CD4-positive, alpha-beta T cell (primary cell): Measurements from ENCODE around the gene SPTBN1. TPM values are rescaled to one million over a fixed set of nuclear protein-coding genes. Genes with fewer than 3 reads are reported as not detected.

Experiments used
- ATAC-seq: fragments of 200-7000 bp; cut with Tn5 transposase; one replicate; pipeline ENCODE4 v1.10.0; 2022; ENCODE audit warnings: mild to moderate bottlenecking; ENCODE audit not compliant: poor library complexity
- CTCF ChIA-PET: fragments of 350-600 bp; sonication (Branson Sonifier 250); formaldehyde crosslinking; loops from one replicate; lab custom pipeline; 2021; ENCODE audit warnings: antibody characterized with exemption, inconsistent platforms; lab: Charles Lee
- POLR2A ChIA-PET: fragments of 350-600 bp; sonication (Branson Sonifier 250); formaldehyde crosslinking; loops from one replicate; lab custom pipeline; 2021; ENCODE audit warnings: antibody characterized with exemption, inconsistent platforms; lab: Charles Lee
- DNase-seq, 14 experiments: peaks; one replicate each; pipeline ENCODE4 v3.0.0-alpha.2; 2013 to 2020; ENCODE audit warnings: mixed read lengths in 2 of 14
- H3K27ac ChIP-seq, 2 donors: one replicate each; pipeline versions ENCODE4 v1.5.1 to v1.7.0; 2013; ENCODE audit warnings: low read length in 2 of 2, low read depth in 1 of 2, mild to moderate bottlenecking in 1 of 2
- H3K27me3 ChIP-seq, 2 experiments: 1 replicate in 1 of 2; 2 replicates in 1 of 2; pipeline versions ENCODE4 v1.6.1 to v1.7.0; 2013; ENCODE audit warnings: low read length in 2 of 2, control low read depth in 1 of 2, mild to moderate bottlenecking in 1 of 2, moderate library complexity in 1 of 2; ENCODE audit not compliant: insufficient read depth in 2 of 2, control insufficient read depth in 1 of 2
- H3K36me3 ChIP-seq: one replicate; pipeline ENCODE4 v1.6.1; 2013; ENCODE audit warnings: low read length, control low read depth; ENCODE audit not compliant: insufficient read depth
- H3K4me1 ChIP-seq: one replicate; pipeline ENCODE4 v1.6.1; 2013; ENCODE audit warnings: low read length, control low read depth; ENCODE audit not compliant: insufficient read depth
- H3K4me3 ChIP-seq: one replicate; pipeline ENCODE4 v1.5.1; 2013; ENCODE audit warnings: mild to moderate bottlenecking, low read length, moderate library complexity
- H3K9me3 ChIP-seq, 2 experiments: 1 replicate in 1 of 2; 2 replicates in 1 of 2; pipeline versions ENCODE4 v1.6.1 to v1.7.0; 2013; ENCODE audit warnings: low read length in 2 of 2, mild to moderate bottlenecking in 2 of 2, control low read depth in 1 of 2, moderate library complexity in 1 of 2; ENCODE audit not compliant: control insufficient read depth in 1 of 2, insufficient read depth in 1 of 2
- H3K27ac Mint-ChIP-seq: one replicate; pipeline ENCODE4 v1.8.0; 2020; ENCODE audit warnings: mixed read lengths
- H3K27me3 Mint-ChIP-seq: one replicate; pipeline ENCODE4 v1.8.0; 2021; ENCODE audit warnings: mixed read lengths
- H3K36me3 Mint-ChIP-seq: one replicate; pipeline ENCODE4 v1.8.0; 2021; ENCODE audit warnings: low read depth, mixed read lengths
- H3K4me1 Mint-ChIP-seq: one replicate; pipeline ENCODE4 v1.8.0; 2021; ENCODE audit warnings: low read depth, mixed read lengths
- H3K4me3 Mint-ChIP-seq: one replicate; pipeline ENCODE4 v1.8.0; 2020; ENCODE audit warnings: mild to moderate bottlenecking, mixed read lengths
- H3K9me3 Mint-ChIP-seq: one replicate; pipeline ENCODE4 v1.8.0; 2020; ENCODE audit warnings: mixed read lengths
- CTCF ChIP-seq: fragments of 200-600 bp; IDR thresholded peaks from one replicate; pipeline ENCODE4 v1.8.0; 2022; ENCODE audit warnings: antibody characterized with exemption, mild to moderate bottlenecking
- intact Hi-C, 2 experiments: fragments of 100-400 bp; cut with DNase I in 1 of 2; cut with micrococcal nuclease in 1 of 2; formaldehyde crosslinking; loops; one replicate each; pipeline versions ENCODE4 v1.15.1 to v1.9.0; 2023 to 2025; cut with DNase I, micrococcal nuclease
- total RNA-seq, 174 experiments: library from RNA in 2 of 174; stranded (reverse) in 2 of 174; gene quantifications; one replicate each; pipeline ENCODE4 v1.2.3 and lab custom pipeline; 2021 to 2026

SPTBN1 gene
- total RNA-seq, 2 experiments from 2014 or later, result 156 to 166 TPM

DNA sequence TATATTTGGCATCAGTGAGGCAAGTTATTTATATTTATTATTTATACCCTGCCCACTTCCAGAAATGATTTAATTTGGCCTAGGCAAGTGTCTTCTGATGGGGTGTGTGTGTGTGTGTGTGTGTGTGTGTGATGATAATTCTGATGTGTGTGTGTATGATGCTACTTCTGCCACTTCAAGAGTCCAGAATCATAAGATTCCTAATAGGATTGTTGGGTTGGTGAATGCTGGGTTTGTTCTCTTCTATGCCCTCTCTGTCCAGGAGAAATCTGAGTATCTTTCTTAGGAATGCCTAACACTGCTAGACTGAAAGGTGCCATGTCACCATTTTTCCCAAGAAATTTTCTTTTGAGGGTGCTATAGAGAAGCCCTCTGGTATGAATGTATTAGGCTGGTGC, 122.5 kb downstream of the SPTBN1 start:
- TF ChIP-seq CTCF, result no peak
- Histone ChIP-seq H3K4me1 (peaks cover 95% of the 10 kb centered on the region), H3K4me3 (no peak overlapping the region), H3K36me3 (no peaks in the 10 kb centered on the region), H3K27me3 (no peaks in the 10 kb centered on the region), H3K9me3 (no peaks in the 10 kb centered on the region), H3K27ac (peak overlapping the region; percentile 75 to 89)
- H3K27ac Mint-ChIP-seq, result peak overlapping the region; percentile 96
- ChIA-PET CTCF (interaction anchor here (2.0 to 4.6 kb wide), 2 partner anchors 11 to 20 kb away, joined by 7 to 25 read pairs; no protein-coding TSS in a partner anchor), POLR2A (interaction anchor here (0.9 to 4.5 kb wide), 2 partner anchors 11 to 18 kb away, joined by 4 to 51 read pairs; no protein-coding TSS in a partner anchor)
- peaks cover 17% of the 10 kb centered on the region for H3K36me3 Mint-ChIP-seq
- H3K4me1 Mint-ChIP-seq, result peaks cover 98% of the 10 kb centered on the region
- DNase-seq (no peak), ATAC-seq (no peak)
- H3K4me3 Mint-ChIP-seq, result no peak overlapping the region
- intact Hi-C loops, result loop anchor here in 1 of 2 experiments (10.0 kb wide), 1 partner anchor 1036 kb away; the partner anchor contains the start of gene PPP4R3B
- no peaks in the 10 kb centered on the region for H3K9me3 Mint-ChIP-seq
- no peaks in the 10 kb centered on the region for H3K27me3 Mint-ChIP-seq

GRCh38 chr2:54579061-54579681, 123.0 kb downstream of the SPTBN1 start:
- ChIA-PET POLR2A (interaction anchor here (0.8 to 4.5 kb wide), 4 partner anchors 7 to 19 kb away, joined by 3 to 51 read pairs (median 4); no protein-coding TSS in a partner anchor), CTCF (interaction anchor here (2.0 to 4.6 kb wide), 2 partner anchors 10 to 21 kb away, joined by 7 to 25 read pairs; no protein-coding TSS in a partner anchor)
- H3K9me3 Mint-ChIP-seq, result no peaks in the 10 kb centered on the region
- no peaks in the 10 kb centered on the region for H3K27me3 Mint-ChIP-seq
- peaks cover 98% of the 10 kb centered on the region for H3K4me1 Mint-ChIP-seq
- H3K4me1 ChIP-seq, result peaks cover 90% of the 10 kb centered on the region
- H3K4me3 ChIP-seq, result no peak overlapping the region
- DNase-seq (no peak), ATAC-seq (no peak)
- peak overlapping the region; percentile 75 to 89 for H3K27ac ChIP-seq
- peaks cover 17% of the 10 kb centered on the region for H3K36me3 Mint-ChIP-seq
- intact Hi-C loops, result loop anchor here in 1 of 2 experiments (10.0 kb wide), 1 partner anchor 1036 kb away; the partner anchor contains the start of gene PPP4R3B
- no peaks in the 10 kb centered on the region for H3K9me3 ChIP-seq
- no peaks in the 10 kb centered on the region for H3K27me3 ChIP-seq
- peak overlapping the region; percentile 70 for H3K4me3 Mint-ChIP-seq
- H3K27ac Mint-ChIP-seq, result peak overlapping the region; percentile 96
- TF ChIP-seq CTCF, result no peak
- no peaks in the 10 kb centered on the region for H3K36me3 ChIP-seq

DNA sequence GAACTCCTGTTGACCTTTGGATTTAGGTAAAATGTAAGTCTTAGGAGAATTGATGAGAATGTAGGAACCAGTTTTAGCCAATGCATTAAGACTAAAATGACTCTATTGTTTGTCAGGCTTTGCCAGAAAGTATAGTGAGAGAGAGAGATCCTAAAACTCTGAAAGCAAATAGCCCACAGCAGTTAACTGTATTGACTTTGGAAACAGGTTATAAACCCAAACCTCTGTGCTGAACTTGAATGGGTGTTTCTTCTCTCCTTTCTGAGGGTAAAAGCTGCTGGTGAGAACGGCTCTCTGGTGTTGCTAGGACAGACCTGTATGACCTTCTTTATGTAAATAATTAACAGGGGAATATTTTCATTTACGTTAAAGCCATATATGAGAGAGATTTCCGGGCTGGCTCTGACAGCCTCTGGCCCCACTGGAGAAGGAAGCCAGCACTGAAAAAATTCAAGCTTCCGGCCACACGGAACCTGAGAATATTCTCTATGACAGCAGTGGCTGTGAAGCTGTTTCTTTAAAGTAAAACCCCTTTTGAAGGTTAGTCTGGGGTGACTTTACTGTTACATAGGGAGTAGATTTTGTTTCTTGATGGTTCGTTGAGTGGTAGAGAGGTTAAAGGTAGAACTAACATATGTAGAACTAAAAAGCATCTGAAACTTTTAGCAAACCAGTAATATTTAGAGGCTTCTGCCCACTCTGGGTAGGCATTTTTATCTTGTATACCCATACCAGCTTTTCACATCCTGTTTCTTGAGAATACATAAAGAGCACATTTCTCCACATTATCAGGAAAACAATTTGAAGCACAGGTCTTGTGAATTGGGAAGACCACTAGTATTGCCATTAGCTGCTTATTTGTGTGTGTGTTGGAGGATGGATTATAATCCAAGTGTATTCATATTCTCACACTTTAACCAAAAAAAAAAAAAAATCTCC, 123.8 kb downstream of the SPTBN1 start:
- peaks cover 14% of the 10 kb centered on the region for H3K36me3 Mint-ChIP-seq
- ChIA-PET POLR2A (interaction anchor here (0.8 to 4.5 kb wide), 8 partner anchors 8 to 57 kb away, joined by 3 to 51 read pairs (median 4); no protein-coding TSS in a partner anchor), CTCF (interaction anchor here (0.9 to 4.6 kb wide), 6 partner anchors 9 to 86 kb away, joined by 3 to 25 read pairs (median 4); no protein-coding TSS in a partner anchor)
- no peak for TF ChIP-seq CTCF
- H3K4me1 Mint-ChIP-seq, result peaks cover 98% of the 10 kb centered on the region
- Histone ChIP-seq H3K4me3 (peak overlapping the region; percentile 8), H3K27ac (peak overlapping the region; percentile 75 to 89), H3K27me3 (no peaks in the 10 kb centered on the region), H3K4me1 (peaks cover 87% of the 10 kb centered on the region), H3K36me3 (no peaks in the 10 kb centered on the region), H3K9me3 (no peaks in the 10 kb centered on the region)
- no peaks in the 10 kb centered on the region for H3K27me3 Mint-ChIP-seq
- intact Hi-C loops, result loop anchor here in 1 of 2 experiments (10.0 kb wide), 1 partner anchor 1035 kb away; the partner anchor contains the start of gene PPP4R3B
- peak overlapping the region; percentile 70 for H3K4me3 Mint-ChIP-seq
- DNase-seq (peak in 11 of 14 experiments; percentile 38 to 82 (median 46)), ATAC-seq (peak; percentile 53)
- H3K27ac Mint-ChIP-seq, result peak overlapping the region; percentile 96
- no peaks in the 10 kb centered on the region for H3K9me3 Mint-ChIP-seq
